IMR-90 (cell line): ENCODE measurements around the gene CDH12. TPM values are rescaled to one million over a fixed set of nuclear protein-coding genes. Genes with fewer than 3 reads are reported as not detected.

Experiments used
- ATAC-seq: fragments of 200-7000 bp; cut with Tn5 transposase; 2 replicates; pipeline ENCODE4 v1.9.1; 2020; ENCODE audit warnings: low read depth, mild to moderate bottlenecking, moderate library complexity
- BruUV-seq: library from RNA; stranded (reverse); fragments of 400-500 nt; replicated peaks from 2 replicates; lab custom pipeline; 2021; lab: Mats Ljungman, UMichigan
- CTCF ChIA-PET: fragments of 300-600 bp; formaldehyde crosslinking; extraction: SDS; loops from one replicate; lab custom pipeline; 2021; ENCODE audit warnings: antibody characterized with exemption; lab: Yijun Ruan, JAX
- POLR2A ChIA-PET: fragments of 300-600 bp; sonication (Branson Sonifier 250); formaldehyde crosslinking; loops from one replicate; lab custom pipeline; 2022; ENCODE audit warnings: antibody characterized with exemption; ENCODE audit not compliant: unreplicated experiment; lab: Charles Lee
- DNase-seq: peaks from one replicate; pipeline ENCODE4 v3.0.0; 2013
- H2AFZ ChIP-seq: replicated peaks from 2 replicates; pipeline ENCODE3; 2013; ENCODE audit warnings: low read length, mild to moderate bottlenecking; ENCODE audit not compliant: poor library complexity
- H2AK5ac ChIP-seq: 2 replicates; pipeline ENCODE4 v1.6.1; 2013; ENCODE audit warnings: low read depth, low read length, inconsistent platforms
- H2AK9ac ChIP-seq: replicated peaks from 2 replicates; pipeline ENCODE3; 2013; ENCODE audit warnings: mild to moderate bottlenecking, low read depth, low read length, moderate library complexity; ENCODE audit not compliant: poor library complexity
- H2BK120ac ChIP-seq: 2 replicates; pipeline ENCODE4 v1.6.1; 2013; ENCODE audit warnings: low read depth, low read length, inconsistent platforms
- H2BK15ac ChIP-seq: 3 replicates; pipeline ENCODE4 v1.6.1; 2013; ENCODE audit warnings: low read depth, low read length, inconsistent platforms
- H2BK20ac ChIP-seq: 2 replicates; pipeline ENCODE4 v1.6.1; 2013; ENCODE audit warnings: low read depth, mild to moderate bottlenecking, inconsistent platforms, low read length, moderate library complexity
- H2BK5ac ChIP-seq: 2 replicates; pipeline ENCODE4 v1.6.1; 2013; ENCODE audit warnings: mild to moderate bottlenecking, low read depth, low read length, inconsistent platforms; ENCODE audit not compliant: poor library complexity, severe bottlenecking
- H3K14ac ChIP-seq: replicated peaks from 2 replicates; pipeline ENCODE4 v1.6.1; 2013; ENCODE audit warnings: low read depth, low read length, inconsistent platforms
- H3K18ac ChIP-seq: 2 replicates; pipeline ENCODE4 v1.6.1; 2013; ENCODE audit warnings: low read depth, low read length, control low read depth
- H3K23ac ChIP-seq: 2 replicates; pipeline ENCODE4 v1.6.1; 2013; ENCODE audit warnings: low read depth, low read length, inconsistent platforms
- H3K27ac ChIP-seq: 2 replicates; pipeline ENCODE4 v1.5.1; 2013; ENCODE audit warnings: mild to moderate bottlenecking, control low read depth, low read length; ENCODE audit not compliant: insufficient read depth
- H3K27me3 ChIP-seq: 2 replicates; pipeline ENCODE4 v1.6.1; 2013; ENCODE audit warnings: low read length; ENCODE audit not compliant: control insufficient read depth, insufficient read depth
- H3K36me3 ChIP-seq: 2 replicates; pipeline ENCODE4 v1.6.1; 2013; ENCODE audit warnings: low read length, mixed read lengths; ENCODE audit not compliant: control insufficient read depth, insufficient read depth
- H3K4ac ChIP-seq: 2 replicates; pipeline ENCODE4 v1.6.1; 2013; ENCODE audit warnings: low read depth, low read length, inconsistent platforms
- H3K4me1 ChIP-seq: 2 replicates; pipeline ENCODE4 v1.6.1; 2013; ENCODE audit warnings: low read length, mixed read lengths; ENCODE audit not compliant: control insufficient read depth, insufficient read depth
- H3K4me2 ChIP-seq: 2 replicates; pipeline ENCODE4 v1.6.1; 2013; ENCODE audit warnings: low read depth, mild to moderate bottlenecking, control low read depth, low read length, moderate library complexity
- H3K4me3 ChIP-seq: 2 replicates; pipeline ENCODE4 v1.5.1; 2013; ENCODE audit warnings: low read depth, mild to moderate bottlenecking, control low read depth, low read length, moderate library complexity; ENCODE audit not compliant: insufficient read depth
- H3K56ac ChIP-seq: 2 replicates; pipeline ENCODE4 v1.6.1; 2013; ENCODE audit warnings: low read length, inconsistent platforms; ENCODE audit not compliant: insufficient read depth; ENCODE audit errors: extremely low read depth
- H3K79me1 ChIP-seq, 2 experiments: 2 replicates each; pipeline ENCODE4 v1.6.1; 2013; ENCODE audit warnings: low read length in 2 of 2, inconsistent platforms in 1 of 2, low read depth in 1 of 2
- H3K9ac ChIP-seq: 2 replicates; pipeline ENCODE4 v1.6.1; 2013; ENCODE audit warnings: low read depth, low read length, control low read depth
- H3K9me1 ChIP-seq: 2 replicates; pipeline ENCODE4 v1.6.1; 2013; ENCODE audit warnings: low read length, inconsistent platforms; ENCODE audit not compliant: insufficient read depth
- H3K9me3 ChIP-seq: 2 replicates; pipeline ENCODE4 v1.6.1; 2013; ENCODE audit warnings: low read length; ENCODE audit not compliant: control insufficient read depth, insufficient read depth
- H4K20me1 ChIP-seq: 2 replicates; pipeline ENCODE4 v1.6.1; 2013; ENCODE audit warnings: low read length, inconsistent platforms; ENCODE audit not compliant: insufficient read depth
- H4K5ac ChIP-seq: 2 replicates; pipeline ENCODE4 v1.6.1; 2013; ENCODE audit warnings: mild to moderate bottlenecking, low read depth, low read length, control low read depth
- H4K8ac ChIP-seq, 2 experiments: 2 replicates each; pipeline ENCODE4 v1.6.1; 2013; ENCODE audit warnings: low read depth in 2 of 2, low read length in 2 of 2, control low read depth in 1 of 2, inconsistent platforms in 1 of 2
- H4K91ac ChIP-seq: 2 replicates; pipeline ENCODE4 v1.6.1; 2013; ENCODE audit warnings: low read depth, low read length, inconsistent platforms; ENCODE audit not compliant: insufficient read depth
- BHLHE40 ChIP-seq: fragments of 150-350 bp; IDR thresholded peaks from 2 replicates; pipeline ENCODE4 v1.6.1; 2016; ENCODE audit warnings: mild to moderate bottlenecking, low read depth, low read length
- CEBPB ChIP-seq: IDR thresholded peaks from 2 replicates; pipeline ENCODE4 v1.6.1; 2012; ENCODE audit warnings: low read depth, low read length, improper control_type of control experiment
- CHD1 ChIP-seq: IDR thresholded peaks from 2 replicates; pipeline ENCODE4 v1.6.1; 2012; ENCODE audit warnings: low read depth, low read length, improper control_type of control experiment
- CTCF ChIP-seq: conservative IDR thresholded peaks from 2 replicates; pipeline ENCODE4 v1.5.1; 2012; ENCODE audit warnings: mild to moderate bottlenecking, low read depth, low read length, improper control_type of control experiment
- ELK1 ChIP-seq: fragments of 150-350 bp; IDR thresholded peaks from 2 replicates; pipeline ENCODE4 v1.6.1; 2016; ENCODE audit warnings: low read depth, mild to moderate bottlenecking, low read length, moderate library complexity, borderline replicate concordance
- FOS ChIP-seq: fragments of 150-350 bp; IDR thresholded peaks from 2 replicates; pipeline ENCODE4 v1.6.1; 2016; ENCODE audit warnings: low read depth, low read length
- MAFK ChIP-seq: IDR thresholded peaks from 2 replicates; pipeline ENCODE4 v1.6.1; 2012; ENCODE audit warnings: low read depth, low read length, improper control_type of control experiment
- MAZ ChIP-seq: IDR thresholded peaks from 2 replicates; pipeline ENCODE4 v1.6.1; 2012; ENCODE audit warnings: low read depth, mild to moderate bottlenecking, low read length, improper control_type of control experiment, moderate library complexity, borderline replicate concordance
- MXI1 ChIP-seq: IDR thresholded peaks from 2 replicates; pipeline ENCODE4 v1.6.1; 2012; ENCODE audit warnings: low read depth, mild to moderate bottlenecking, low read length, moderate library complexity, borderline replicate concordance
- NFE2L2 ChIP-seq: fragments of 150-350 bp; IDR thresholded peaks from 2 replicates; pipeline ENCODE4 v1.6.1; 2016; ENCODE audit warnings: low read depth, mild to moderate bottlenecking, low read length
- POLR2A ChIP-seq: IDR thresholded peaks from 2 replicates; pipeline ENCODE4 v1.6.1; 2012; ENCODE audit warnings: mild to moderate bottlenecking, low read depth, low read length
- RAD21 ChIP-seq: IDR thresholded peaks from 2 replicates; pipeline ENCODE4 v1.6.1; 2012; ENCODE audit warnings: low read length, improper control_type of control experiment
- RCOR1 ChIP-seq: IDR thresholded peaks from 2 replicates; pipeline ENCODE4 v1.6.1; 2012; ENCODE audit warnings: mild to moderate bottlenecking, low read length, improper control_type of control experiment; ENCODE audit not compliant: insufficient replicate concordance
- RFX5 ChIP-seq: IDR thresholded peaks from 2 replicates; pipeline ENCODE4 v1.8.0; 2012; ENCODE audit warnings: low read depth, mild to moderate bottlenecking, low read length, moderate library complexity
- SMC3 ChIP-seq: fragments of 150-350 bp; IDR thresholded peaks from 2 replicates; pipeline ENCODE4 v1.6.1; 2016; ENCODE audit warnings: low read depth, mild to moderate bottlenecking, antibody characterized with exemption, low read length, moderate library complexity
- USF2 ChIP-seq: fragments of 150-350 bp; IDR thresholded peaks from 2 replicates; pipeline ENCODE4 v1.6.1; 2017; ENCODE audit warnings: mild to moderate bottlenecking, antibody characterized with exemption, low read length, low read depth
- WGBS, 2 experiments: methylation state at CpG; one replicate each; pipeline versions ENCODE4 v1.1.5 to v1.1.7; 2013; ENCODE audit warnings: missing lambda C conversion rate in 2 of 2; ENCODE audit not compliant: insufficient read length in 1 of 2; ENCODE audit errors: extremely low coverage in 2 of 2; 5-methylcytosine and 5-hydroxymethylcytosine counted together
- dilution Hi-C: fragments of 300-500 bp; cut with HindIII; formaldehyde crosslinking; loops from one replicate; pipeline ENCODE4 v1.14.3; 2018; ENCODE audit warnings: low sequenced_read_pairs; ENCODE audit not compliant: unreplicated experiment
- in situ Hi-C: fragments of 300-500 bp; cut with MboI; formaldehyde crosslinking; loops from 3 replicates; pipeline ENCODE4 v1.14.3; 2019; ENCODE audit warnings: low sequenced_read_pairs, inconsistent platforms, mixed read lengths
- intact Hi-C: fragments of 100-400 bp; cut with micrococcal nuclease; formaldehyde crosslinking; loops from 2 replicates; pipeline ENCODE4 v1.10.0; 2022
- polyA plus RNA-seq, 3 experiments: library from polyadenylated mRNA; depleted of rRNA; stranded (reverse); fragments of >200 nt; gene quantifications; 2 replicates each; pipeline ENCODE4 v1.2.3, GENCODE V29; 2012; ENCODE audit warnings: low replicate concordance in 1 of 3
- total RNA-seq: library from RNA; depleted of rRNA; stranded (reverse); fragments of >200 nt; gene quantifications from 2 replicates; pipeline ENCODE4 v1.2.3, GENCODE V29; 2012

Gene CDH12
- total and polyA plus RNA-seq, 2 of the 4 experiments (the other 2 are of a cell fraction): not detected

- H3K56ac ChIP-seq: no peak overlapping the region
- H2BK120ac ChIP-seq: no peak overlapping the region
- no peak overlapping the region for H2AFZ ChIP-seq
- ATAC-seq: no peak
- no peak overlapping the region for H3K4me3 ChIP-seq
- H3K18ac ChIP-seq: no peak overlapping the region
- CTCF ChIA-PET: no interaction called here
- no peak overlapping the region for H3K14ac ChIP-seq
- no peak overlapping the region for H2BK5ac ChIP-seq
- no peak overlapping the region for H4K5ac ChIP-seq
- H4K91ac ChIP-seq: no peak overlapping the region
- no peak for DNase-seq
- intact Hi-C loops: no loop called here
- no peaks in the 10 kb centered on the region for H3K79me1 ChIP-seq
- WGBS, 2 experiments: no CpG with 5 or more reads among the region's 4 CpGs
- no peak overlapping the region for H2BK20ac ChIP-seq
- in situ Hi-C loops: no loop called here
- TF ChIP-seq MAZ (no peak), CTCF (no peak), SMC3 (no peak), CEBPB (no peak), MXI1 (no peak), POLR2A (no peak), RFX5 (no peak), CHD1 (no peak), BHLHE40 (no peak), MAFK (no peak), FOS (no peak), ELK1 (no peak), NFE2L2 (no peak), RCOR1 (no peak), USF2 (no peak), RAD21 (no peak)
- H2BK15ac ChIP-seq: no peak overlapping the region
- H3K9me1 ChIP-seq: no peaks in the 10 kb centered on the region
- no peaks in the 10 kb centered on the region for H4K20me1 ChIP-seq
- H3K23ac ChIP-seq: no peak overlapping the region
- no TSS peak for BruUV-seq
- no peaks in the 10 kb centered on the region for H3K9me3 ChIP-seq
- H2AK5ac ChIP-seq: no peak overlapping the region
- no peak overlapping the region for H2AK9ac ChIP-seq
- POLR2A ChIA-PET: no interaction called here
- H3K9ac ChIP-seq: no peak overlapping the region
- H3K36me3 ChIP-seq: no peaks in the 10 kb centered on the region
- H3K4me2 ChIP-seq: no peak overlapping the region
- dilution Hi-C loops: no loop called here
- H4K8ac ChIP-seq: no peak overlapping the region
- H3K27me3 ChIP-seq: no peaks in the 10 kb centered on the region
- no peak overlapping the region for H3K4ac ChIP-seq
- no peak overlapping the region for H3K27ac ChIP-seq
- no peaks in the 10 kb centered on the region for H3K4me1 ChIP-seq
These were observed 441.4 kb downstream of the CDH12 start for GRCh38 chr5:22411554-22412349.
